GM19467 (cell line): ENCODE results near the gene KRTAP5-8.
"Not testable (repeated sequence)": the region's sequence is repeated elsewhere in the genome, so short reads cannot be mapped to it uniquely, and the experiment has no call there.

Source experiments
- ATAC-seq: cut with Tn5 transposase; IDR thresholded peaks from one replicate; pipeline ENCODE4 v1.9.1; 2021; ENCODE audit warnings: mild to moderate bottlenecking, moderate library complexity; ENCODE audit not compliant: unreplicated experiment

The KRTAP5-8 gene

GRCh38 chr11:71505781-71506180 lies 32.0 kb upstream of the KRTAP5-8 start:
- no peak for ATAC-seq

- no peak for ATAC-seq
Measured at GRCh38 chr11:71507102-71507501, 30.7 kb upstream of the KRTAP5-8 start.

GRCh38 chr11:71518506-71519471 lies 19.0 kb upstream of the KRTAP5-8 start:
- no peak for ATAC-seq

GRCh38 chr11:71519546-71519945 lies 18.3 kb upstream of the KRTAP5-8 start:
- ATAC-seq: no peak

GRCh38 chr11:71525188-71525937 lies 12.5 kb upstream of the KRTAP5-8 start:
- ATAC-seq: no peak

- ATAC-seq: no peak
Measured at GRCh38 chr11:71525938-71526495, 11.8 kb upstream of the KRTAP5-8 start.

- ATAC-seq: not testable (repeated sequence)
Measured at GRCh38 chr11:71526796-71527575, 10.8 kb upstream of the KRTAP5-8 start, which contains the start of gene KRTAP5-7. TSS of gene KRTAP5-7 (plus strand) at chr11:71527267. CDS start at chr11:71527301, 34 bp downstream.

GRCh38 chr11:71527576-71528210 lies 10.1 kb upstream of the KRTAP5-8 start:
- no peak for ATAC-seq

GRCh38 chr11:71530602-71531001 lies 7.2 kb upstream of the KRTAP5-8 start:
- ATAC-seq: no peak

- ATAC-seq: no peak
Measured at GRCh38 chr11:71532036-71532610, 5.7 kb upstream of the KRTAP5-8 start.

- not testable (repeated sequence) for ATAC-seq
Measured at GRCh38 chr11:71534711-71535608, 2.9 kb upstream of the KRTAP5-8 start.

GRCh38 chr11:71535825-71536224 lies 2.0 kb upstream of the KRTAP5-8 start:
- ATAC-seq: no peak

- no peak for ATAC-seq
Measured at GRCh38 chr11:71537537-71537936, 288 bp upstream of the KRTAP5-8 start.

- no peak for ATAC-seq
Measured at GRCh38 chr11:71538666-71538990, 803 bp downstream of the KRTAP5-8 start.

- ATAC-seq: no peak
Measured at GRCh38 chr11:71539017-71539416, 1.2 kb downstream of the KRTAP5-8 start.

- not testable (repeated sequence) for ATAC-seq
Measured at GRCh38 chr11:71539971-71540370, 2.1 kb downstream of the KRTAP5-8 start.

GRCh38 chr11:71540521-71541304 lies 2.9 kb downstream of the KRTAP5-8 start:
- not testable (repeated sequence) for ATAC-seq

- no peak for ATAC-seq
Measured at GRCh38 chr11:71542382-71542781, 4.6 kb downstream of the KRTAP5-8 start.
